HG02973 (cell line): ENCODE data around the gene ACTL10.
A peak's percentile ranks its signal among the peaks of the same experiment; 100 is the strongest.
"Not testable (repeated sequence)": the region's sequence is repeated elsewhere in the genome, so short reads cannot be mapped to it uniquely, and the experiment has no call there.

Experiments used
- ATAC-seq: cut with Tn5 transposase; IDR thresholded peaks from one replicate; pipeline ENCODE4 v1.9.1; 2021; ENCODE audit warnings: moderate library complexity; ENCODE audit not compliant: unreplicated experiment

The ACTL10 gene

DNA sequence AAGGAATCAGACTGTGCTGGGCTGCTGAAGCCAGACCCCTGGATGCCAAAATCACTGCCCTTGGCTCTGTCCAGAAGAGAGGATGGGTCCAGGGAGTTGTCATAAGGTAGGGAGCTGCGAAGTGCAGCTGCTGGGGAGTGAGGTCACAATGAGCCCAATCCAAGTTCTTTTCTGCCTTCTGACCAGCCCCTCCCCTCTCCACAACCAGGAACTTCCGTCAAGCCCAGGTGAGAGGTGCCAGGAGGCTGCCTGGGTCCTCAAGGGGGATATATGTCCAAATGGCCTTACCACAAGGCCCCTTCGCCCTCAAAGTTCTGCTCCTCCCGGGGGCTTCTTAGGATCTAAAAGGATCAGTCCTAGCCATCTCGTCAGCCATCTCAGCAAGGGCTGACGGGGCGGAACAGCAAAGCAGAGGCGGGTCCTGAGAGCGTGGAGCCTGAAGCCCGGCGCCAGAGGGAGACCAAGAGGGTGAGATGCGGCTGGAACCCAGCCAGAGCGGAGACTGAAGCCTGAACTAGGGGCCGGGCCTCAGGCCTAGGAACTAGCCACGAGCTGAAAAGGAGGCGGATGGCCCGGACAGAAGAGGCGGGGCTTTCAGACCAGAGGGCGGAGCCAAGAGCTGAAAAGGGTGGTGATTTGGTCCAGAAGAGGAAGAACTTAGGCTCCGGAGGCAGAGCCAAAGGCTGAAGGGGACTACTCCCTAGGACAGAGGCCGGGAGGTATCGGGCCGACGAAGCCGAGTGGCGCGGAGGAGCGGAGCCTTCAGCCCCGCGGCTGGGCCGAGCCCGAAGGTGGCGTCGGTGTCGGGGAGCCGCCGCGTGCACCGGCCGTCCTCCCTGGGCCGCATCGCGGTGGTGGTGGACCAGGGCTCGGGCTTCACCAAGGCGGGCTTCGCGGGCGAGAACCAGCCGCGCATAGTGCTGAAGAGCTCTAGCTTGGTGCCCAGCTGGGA lies at the start of gene ACTL10:
ACTL10 (plus strand) TSS at position 651 of the 952 bp plus-strand sequence. CDS start 555 bp downstream, outside the sequence.
- ATAC-seq = peak; percentile 52

DNA sequence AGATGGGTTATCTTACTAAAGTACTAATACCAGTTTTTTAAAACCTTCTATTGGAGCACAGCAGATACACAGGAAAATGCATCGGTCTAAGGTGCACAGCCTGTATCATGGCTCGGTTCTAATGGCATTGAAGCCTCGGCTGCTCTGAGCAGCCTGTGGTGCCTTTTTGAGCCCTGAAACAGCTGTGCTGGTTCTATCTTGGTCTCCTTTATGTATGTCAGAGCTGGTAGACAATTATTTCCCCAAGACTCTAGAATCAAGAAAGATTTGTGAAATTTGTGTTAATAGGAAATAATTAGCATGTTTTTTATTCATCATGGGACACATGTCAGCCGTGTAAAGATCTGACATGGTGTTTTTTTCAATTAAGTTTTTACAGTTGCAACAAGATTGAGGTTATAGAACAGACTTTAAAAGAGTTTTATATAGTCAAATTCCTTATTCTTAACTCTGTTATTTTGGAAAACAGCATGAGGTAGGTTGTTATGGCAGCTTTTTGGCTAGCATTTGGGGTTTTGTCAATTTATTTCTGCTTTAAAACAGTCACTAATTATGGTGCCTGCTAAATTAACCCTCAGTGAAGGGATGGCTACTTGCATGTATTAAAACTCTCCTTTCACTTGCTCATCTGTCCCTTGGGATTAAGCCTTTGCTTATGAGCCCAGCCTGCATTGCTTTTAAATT lies 44.9 kb upstream of the ACTL10 start:
- ATAC-seq = no peak

DNA sequence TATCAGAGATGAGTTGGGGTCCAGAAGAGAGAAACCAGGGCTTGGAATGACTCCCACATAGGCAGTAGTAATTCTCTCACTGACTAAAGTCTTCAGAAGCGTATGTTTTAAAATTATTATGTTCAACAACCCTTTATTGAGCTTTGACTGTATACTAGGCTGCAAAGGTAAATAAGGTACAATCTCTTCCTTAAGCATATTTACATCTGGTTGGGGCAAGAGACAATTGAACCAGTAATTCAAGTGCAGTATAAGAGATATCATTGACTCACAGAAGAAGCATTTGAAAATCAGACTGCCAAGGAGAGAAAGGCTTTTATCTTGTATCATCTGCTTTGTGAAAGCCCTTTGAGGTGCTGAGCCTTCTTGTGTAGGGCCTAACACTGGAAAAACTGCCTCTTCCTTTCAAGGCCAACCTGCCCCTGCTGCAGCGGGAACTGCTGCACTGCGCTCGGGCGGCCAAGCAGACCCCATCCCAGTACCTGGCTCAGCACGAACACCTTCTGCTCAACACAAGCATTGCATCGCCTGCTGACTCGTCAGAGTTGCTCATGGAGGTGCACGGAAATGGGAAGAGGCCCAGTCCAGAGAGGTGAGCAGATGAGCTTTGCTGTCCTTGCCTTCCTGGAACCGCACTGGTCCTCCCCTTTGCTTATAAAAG lies 43.9 kb upstream of the ACTL10 start:
- ATAC-seq = no peak

DNA sequence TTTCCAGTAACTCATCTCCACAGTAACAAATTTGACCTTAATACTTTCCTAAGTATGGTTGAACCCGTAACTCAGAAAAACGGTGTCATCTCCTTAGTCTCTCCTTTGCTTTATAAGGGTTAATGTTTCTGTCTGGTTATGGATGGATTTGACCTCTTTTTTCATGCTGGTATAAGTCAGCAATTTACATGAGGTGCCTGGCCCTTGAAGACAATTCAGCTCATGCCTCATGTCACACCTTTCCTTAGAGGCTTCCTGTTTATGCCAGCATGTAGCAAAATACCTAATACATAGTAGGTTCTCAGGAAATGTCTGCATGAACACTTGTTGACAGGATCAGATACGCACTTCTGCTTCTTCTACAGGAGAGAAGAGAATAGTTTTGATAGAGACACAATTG lies 42.3 kb upstream of the ACTL10 start:
- no peak for ATAC-seq

DNA sequence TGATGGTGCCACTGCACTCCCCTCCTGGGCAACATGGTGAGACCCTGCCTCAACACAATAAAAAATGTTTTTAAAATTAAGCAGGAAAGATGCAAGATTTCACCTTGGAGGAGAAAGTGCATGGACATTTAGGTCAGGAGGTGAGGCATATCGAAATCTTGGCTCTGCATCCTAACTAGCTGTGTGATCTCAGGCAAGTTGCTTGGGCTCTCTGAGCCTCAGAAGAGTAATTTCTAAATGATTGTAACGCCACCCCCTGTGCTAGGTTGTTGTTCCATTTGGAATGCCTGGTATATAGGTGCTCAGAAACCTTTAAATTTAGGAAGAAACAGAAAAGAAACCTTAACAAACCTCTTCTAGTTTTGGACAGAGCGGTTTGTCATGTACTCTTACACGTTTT lies 40.6 kb upstream of the ACTL10 start:
- no peak for ATAC-seq

DNA sequence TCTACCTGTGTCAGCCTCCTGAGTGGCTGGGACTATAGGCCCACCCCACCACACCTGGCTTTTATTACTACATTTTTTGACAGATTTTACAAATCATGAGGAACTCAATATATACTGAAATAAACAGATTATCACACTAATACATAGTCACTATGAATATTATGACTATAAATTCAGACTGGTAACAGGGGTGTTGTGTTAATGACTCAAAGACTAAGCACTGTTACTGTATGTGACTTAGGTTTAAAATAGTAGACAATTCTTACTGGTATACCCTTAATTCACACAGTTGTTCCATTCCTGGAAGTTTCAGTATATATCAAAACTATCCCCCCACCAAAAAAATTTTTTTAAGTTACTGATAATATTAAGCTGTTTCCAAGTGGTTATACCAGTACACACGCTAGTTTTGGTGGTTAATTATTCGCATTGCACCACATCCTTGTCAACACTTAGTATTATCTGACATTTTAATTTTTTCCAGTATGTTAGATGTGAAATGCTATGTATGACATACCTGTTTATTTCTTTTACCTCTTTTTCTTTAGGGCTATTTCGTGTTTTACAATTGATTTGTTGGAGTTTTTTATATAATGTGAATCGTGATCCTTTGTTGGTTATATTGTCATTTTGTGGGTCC lies 39.0 kb upstream of the ACTL10 start:
- ATAC-seq = no peak

DNA sequence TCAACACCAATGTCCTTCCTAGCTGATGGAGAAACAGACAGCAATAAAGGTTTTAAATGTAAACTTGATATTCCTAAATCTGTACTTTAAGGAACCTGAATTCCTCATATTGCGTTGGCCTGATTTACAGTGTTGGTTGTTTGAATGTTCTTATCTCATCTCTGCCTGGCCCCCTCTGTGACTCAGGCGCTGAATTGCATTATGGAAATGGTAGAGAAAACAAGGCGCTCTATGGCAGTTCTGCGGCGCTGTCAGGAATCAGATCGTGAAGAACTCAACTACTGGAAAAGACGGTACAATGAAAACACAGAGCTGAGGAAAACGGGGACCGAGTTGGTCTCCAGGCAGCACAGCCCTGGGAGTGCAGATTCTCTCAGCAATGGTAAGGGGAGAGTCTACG lies 37.2 kb upstream of the ACTL10 start:
- no peak for ATAC-seq

DNA sequence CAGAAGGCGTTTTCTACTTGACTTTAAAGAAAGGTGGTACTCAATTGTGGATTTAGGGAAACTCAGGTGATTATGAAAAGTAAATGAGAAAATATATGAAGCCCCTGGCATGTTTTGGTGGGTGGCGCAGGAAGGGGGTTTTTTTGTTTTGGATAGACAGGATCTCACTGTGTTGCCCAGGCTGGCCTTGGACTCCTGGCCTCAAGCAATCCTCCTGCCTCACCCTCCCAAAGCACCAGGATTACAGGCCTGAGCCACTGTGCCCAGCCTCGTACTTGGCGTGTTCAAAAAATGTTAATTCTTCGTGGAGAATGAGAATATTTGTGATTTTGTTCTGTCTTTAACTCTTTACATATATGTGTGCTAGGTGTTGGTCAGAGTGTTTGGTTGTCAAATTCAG lies 36.8 kb upstream of the ACTL10 start:
- no peak for ATAC-seq

DNA sequence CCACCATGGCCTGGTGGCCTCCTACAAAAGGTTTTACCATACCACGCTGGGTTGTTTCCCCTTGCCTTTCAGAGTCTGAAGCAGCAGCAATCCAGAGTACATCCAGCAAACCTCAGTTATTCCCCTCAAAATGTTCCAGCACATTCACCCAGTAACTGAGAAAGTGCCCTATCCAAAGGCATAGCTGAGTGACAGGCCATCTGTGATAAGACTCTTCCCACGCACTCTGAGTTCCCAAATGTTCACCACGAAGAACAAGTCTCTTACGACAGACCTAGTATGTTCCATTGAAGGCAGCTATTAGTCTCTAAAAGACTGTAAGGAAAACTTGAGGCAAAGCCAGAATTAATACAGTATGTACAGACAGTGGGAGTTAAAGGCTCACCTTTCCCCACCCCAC lies 36.2 kb upstream of the ACTL10 start:
- no peak for ATAC-seq

DNA sequence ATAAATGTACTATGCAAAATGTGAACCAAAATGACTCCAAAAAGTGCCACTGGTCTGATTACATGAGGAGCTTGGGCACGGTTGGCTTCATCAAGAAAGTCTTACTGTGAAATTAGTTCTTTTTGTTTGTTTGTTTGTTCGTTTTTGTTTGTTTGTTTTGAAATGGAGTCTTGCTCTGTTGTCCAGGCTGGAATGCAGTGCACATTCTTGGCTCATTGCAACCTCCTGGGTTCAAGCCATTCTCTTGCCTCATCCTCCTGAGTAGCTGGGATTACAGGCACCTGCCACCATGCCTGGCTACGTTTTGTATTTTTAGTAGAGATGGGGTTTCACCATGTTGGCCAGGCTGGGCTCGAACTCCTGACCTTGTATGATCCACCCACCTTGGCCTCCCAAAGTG lies 34.8 kb upstream of the ACTL10 start:
- ATAC-seq = not testable (repeated sequence)

DNA sequence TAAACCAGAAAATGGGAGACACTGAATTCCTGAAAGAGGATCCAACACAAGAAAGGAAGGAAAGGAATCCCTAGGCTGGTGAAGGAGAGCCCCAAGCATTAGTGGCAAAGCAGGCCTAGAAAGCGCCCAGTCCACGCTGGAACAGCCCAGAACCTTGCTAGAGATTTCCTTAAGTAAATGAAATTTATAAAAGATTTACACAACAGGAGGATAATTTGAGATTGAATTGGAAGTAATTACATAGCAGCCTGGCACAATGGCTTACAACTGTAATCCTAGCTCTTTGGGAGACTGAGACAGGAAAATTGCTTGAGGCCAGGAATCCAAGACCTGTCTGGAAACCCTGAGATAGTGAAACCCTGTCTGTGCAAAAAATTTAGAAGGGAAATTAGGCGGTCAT lies 31.4 kb upstream of the ACTL10 start:
- no peak for ATAC-seq

DNA sequence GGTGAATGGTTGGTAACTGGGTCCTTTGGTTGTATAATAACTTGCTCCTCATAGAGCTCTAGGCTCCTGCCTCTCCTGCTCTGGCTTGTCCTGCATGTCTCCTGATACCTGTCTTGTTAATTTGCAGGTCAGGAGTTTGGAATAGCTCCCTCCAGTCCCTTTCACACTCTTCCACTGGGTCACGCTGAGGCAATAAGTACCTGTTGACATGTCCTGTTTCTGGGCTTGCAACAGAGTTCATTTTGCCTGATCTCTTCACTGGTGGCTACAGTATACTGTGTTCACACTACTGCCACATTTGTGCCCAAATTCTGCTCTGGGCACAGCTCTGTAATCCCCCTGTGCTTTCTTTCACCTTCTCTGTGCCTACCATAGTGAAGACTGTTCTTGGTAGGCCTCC lies 30.0 kb upstream of the ACTL10 start:
- ATAC-seq = no peak

DNA sequence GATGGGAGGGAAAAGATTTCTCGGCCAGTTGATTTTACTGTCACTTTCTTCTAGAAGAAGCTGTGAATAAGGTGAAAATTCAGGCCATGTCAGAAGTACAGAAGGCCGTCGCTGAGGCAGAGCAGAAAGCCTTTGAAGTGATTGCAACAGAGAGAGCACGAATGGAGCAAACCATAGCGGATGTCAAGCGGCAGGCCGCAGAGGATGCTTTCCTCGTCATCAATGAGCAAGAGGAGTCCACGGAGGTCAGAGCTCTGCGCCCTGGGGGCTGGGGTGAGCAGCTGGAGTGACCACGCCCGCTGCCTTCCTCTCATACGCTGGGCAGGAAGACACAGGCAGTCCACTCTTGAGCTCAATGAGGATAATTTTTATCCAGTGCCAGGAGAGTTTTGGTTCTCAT lies 26.5 kb upstream of the ACTL10 start:
- ATAC-seq = no peak

DNA sequence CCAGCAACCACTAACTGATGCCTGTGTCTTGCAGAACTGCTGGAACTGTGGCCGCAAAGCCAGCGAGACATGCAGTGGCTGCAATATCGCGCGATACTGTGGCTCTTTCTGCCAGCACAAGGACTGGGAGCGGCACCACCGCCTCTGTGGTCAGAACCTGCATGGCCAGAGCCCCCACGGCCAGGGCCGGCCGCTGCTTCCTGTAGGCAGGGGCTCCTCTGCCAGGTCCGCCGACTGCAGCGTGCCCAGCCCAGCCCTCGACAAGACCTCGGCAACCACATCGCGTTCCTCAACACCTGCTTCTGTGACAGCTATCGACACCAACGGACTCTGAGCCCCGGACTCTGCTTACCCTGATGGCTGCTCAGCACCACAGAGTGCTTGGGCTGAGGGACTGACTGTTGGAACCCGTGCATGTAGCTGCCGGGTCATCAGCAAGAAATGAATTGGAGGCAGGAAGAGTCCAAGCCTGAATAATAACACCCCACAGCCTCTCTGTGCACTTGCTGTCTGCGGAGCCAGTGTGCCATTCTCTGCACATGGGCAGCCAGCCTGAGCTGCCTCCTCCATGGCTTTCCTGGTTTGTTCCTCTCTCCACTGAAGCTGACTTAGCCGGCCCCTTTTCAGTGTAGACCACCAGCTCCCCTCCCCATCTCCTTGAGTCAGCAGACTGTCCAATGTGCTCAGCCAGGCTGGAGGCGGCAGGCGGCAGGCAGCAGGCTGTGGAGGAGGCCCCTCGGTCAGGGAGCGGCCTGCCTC lies 22.3 kb upstream of the ACTL10 start:
- no peak for ATAC-seq

DNA sequence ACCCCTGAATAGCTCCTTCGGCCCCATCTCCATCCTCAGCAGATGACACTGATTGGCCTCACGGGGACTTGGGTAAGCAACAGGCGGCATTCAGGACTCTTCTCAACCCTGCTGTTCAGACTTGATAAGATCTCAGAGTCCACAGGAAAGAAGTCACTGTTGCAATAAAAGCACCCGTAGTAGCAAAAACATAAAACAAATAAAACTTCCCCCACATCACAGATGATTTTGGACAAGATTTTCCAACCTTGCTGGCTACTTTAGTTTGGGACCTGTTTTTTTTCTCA lies 21.7 kb upstream of the ACTL10 start:
- no peak for ATAC-seq

DNA sequence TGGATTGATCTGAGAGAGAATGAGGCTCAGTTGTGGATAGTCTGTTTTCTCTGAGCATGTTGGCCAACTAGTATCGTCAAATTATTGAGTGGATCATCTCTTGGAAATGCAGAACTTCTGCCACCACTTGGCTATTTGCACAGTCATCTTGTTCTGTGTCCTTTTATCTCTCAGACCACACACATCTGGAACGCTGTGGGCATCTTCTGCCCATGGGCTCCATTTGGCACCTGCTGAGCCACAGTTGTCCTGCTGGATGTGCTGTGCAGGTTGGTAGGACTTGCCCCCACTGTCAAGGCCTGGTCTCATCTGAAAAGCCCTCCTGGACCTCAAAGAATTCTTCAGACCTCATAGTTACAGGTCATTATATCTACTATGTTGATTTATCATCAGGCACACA lies 21.3 kb upstream of the ACTL10 start:
- no peak for ATAC-seq

DNA sequence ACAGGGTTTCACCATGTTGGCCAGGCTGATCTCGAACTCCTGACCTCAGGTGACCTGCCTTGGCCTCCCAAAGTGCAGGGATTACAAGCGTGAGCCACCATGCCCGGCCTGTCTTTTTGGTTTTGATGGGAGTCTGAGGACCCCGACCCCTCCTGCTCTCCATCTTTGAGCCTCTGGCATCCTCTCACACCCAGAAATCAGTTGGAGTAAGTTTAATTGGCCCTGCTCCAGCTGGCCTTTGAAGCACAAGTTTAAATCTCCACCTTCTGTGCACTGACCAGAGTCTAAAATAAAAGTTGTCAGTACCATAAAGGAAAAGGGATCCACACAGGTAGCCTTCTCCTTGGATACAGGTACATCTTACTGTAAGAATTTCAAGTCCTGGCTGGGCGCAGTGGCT lies 20.6 kb upstream of the ACTL10 start:
- ATAC-seq = no peak

DNA sequence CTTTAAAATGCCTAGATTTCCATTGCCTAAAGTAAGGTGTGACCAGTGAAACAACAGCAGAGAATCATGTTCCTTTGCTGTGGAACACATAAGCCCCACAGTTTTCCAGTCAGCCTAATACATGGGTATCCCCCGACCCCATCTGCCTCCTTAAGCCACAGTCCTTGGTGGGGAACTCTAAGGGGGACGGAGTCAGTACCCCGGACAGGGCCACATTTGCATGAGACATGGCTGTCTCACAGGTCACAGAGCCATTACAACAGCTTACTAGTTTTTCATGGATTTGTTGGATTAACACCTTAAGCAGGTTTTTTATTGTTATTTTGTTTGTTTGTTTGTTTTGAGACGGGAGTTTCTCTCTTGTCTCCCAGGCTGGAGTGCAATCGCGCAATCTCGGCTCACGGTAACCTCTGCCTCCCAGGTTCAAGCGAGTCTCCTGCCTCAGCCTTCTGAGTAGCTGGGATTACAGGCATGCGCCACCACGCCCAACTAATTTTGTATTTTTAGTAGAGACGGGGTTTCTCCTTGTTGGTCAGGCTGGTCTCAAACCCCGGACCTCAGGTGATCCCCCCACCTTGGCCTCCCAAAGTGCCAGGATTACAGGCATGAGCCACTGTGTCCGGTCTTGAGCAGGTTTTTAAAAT lies 19.7 kb upstream of the ACTL10 start:
- ATAC-seq = not testable (repeated sequence)

DNA sequence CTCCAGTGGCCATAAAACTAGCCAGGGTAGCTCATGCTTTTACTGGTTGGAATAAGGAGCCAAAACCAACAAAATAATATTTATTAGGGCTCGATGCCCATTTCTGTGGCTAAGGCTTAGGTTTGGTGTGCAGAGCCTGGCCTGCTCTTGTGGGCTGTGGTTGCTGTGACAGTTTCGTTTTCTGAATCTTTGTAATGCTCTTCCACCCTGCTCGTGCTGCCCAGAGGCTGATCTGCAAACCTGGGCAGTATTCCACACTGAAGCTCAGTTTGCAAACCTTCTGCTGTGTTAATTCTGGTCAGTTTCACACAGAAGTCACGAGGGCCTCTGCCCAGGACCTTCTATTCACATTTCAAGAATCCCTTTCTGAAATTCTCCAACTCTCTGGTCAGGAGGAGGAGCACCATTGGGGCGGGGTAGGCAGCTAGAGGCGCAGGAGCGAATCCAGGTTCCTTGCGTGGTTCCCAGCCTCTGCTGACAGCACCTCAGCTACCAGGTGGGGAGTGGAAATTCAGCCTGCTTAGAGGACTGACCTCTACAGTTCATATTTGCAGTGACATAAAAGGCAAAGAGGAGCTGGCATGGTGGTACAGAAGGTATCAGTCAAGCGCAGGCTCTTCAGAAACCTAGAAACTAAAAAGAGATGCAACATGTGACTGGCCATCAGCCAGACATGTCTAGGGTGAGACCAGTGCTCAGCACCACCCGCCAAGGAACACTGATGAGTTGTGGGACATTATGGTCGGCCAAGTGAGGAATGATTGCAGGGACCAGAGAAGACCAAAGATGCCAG lies 18.9 kb upstream of the ACTL10 start:
- peak; percentile 47 for ATAC-seq
